NCI-H1105 (cell line): ENCODE results near the gene CD44.

ENCODE experiments used
- DNase-seq: peaks from one replicate; lab custom pipeline; 2025; lab: John Stamatoyannopoulos, UW

CD44 gene

DNA sequence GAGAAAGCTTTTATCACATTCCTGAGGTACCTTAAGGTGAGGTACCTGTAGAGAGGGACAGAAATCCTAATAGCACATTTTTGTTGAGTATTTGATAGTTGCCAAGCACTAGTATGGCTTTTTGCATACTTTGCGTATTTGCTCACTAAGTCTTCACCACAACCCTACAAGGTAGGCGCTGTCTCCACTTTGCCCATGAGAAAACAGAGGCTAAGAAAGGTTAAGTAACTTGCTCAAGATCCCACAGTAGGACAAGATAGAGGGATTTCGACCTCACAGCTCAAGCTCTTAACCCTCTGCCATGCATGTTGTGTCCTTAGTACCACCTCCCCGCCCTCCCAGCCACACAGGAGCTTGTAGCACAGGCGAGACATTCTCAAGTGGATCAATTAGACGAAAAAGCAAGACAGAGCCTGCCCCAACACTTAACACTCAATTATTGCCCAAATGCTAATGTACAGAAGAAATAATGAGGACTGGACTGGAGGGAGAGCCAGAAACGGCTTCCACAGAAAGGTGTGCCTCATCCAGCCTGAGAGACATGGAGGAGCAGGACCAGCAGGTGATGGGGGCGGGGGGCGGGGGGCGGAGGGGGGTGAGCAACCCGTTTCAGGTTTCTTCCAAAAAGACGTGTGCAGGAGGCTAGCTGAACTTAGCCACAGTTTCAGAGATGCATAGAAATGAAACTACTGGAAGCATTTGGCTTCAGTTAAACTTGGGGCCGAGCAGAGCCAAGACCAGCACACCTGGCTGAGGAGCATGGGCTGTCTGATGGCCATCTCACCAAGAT lies 26.7 kb upstream of the CD44 start:
- DNase-seq: peak; percentile 95

DNA sequence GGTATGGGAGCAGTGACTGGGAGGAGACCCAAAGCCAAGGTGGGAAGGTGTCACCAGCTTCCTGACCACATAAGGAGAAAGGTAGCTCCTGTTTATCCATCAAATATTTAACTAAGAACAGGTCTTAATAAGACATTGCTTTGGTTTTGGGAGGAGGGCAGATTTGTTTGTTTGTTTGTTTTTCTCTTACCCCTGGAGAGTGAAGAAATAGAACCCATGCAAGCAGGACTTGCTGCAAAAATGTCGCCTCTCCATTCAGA lies 26.2 kb upstream of the CD44 start:
- no peak for DNase-seq

DNA sequence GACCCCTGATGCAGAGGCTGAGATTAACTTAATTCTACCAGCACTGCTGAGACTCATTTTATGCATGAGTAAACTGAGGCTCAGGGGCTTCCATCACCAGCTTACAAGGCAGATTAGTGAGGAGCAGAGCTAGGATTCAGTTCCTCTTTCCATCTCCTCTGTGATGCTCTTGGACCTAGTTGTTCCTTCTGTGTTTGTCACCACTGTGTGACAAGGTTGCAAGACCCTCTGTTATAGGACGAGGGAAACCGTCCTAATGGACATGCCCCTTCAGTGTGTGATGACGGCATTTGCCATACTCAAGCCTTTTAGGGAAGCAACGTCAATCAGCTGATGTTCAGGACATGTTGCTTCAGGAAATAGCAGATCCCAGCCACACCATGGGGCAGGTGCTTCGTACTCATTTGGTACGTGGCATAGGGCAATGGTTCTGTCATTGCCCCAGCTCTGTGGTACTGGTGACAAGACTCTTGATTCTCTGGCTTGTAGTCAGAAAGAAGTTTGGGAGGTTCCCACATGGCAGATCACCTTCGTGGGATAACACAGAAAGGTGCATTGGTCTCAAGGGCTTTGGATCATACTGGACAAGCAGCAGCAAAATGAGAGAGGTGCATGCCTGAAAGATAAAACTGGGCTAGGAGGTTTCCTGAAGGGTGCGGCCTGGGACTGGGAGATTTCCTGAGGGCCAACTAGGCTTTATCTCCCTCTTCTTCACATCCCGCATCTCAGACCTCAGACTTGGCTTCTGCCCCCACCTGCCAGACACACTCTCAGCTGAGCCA lies 23.9 kb upstream of the CD44 start:
- DNase-seq: no peak

DNA sequence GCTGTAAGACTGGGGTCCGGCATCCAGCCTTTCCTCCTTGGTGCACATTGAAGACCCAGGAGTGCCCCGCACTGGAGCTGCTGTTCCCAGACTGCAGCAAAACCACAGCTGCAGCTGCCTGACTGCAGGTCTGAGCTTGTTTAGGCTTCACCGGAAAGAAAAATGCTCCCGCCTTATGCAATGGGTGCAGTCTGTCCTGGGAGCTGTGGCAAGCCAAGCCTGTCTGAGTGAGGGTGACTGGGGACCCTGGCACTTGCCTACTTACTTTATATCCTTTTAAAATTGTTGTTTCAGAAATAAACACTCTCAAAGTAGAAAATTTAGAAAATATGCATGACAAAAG lies 23.3 kb upstream of the CD44 start:
- no peak for DNase-seq

DNA sequence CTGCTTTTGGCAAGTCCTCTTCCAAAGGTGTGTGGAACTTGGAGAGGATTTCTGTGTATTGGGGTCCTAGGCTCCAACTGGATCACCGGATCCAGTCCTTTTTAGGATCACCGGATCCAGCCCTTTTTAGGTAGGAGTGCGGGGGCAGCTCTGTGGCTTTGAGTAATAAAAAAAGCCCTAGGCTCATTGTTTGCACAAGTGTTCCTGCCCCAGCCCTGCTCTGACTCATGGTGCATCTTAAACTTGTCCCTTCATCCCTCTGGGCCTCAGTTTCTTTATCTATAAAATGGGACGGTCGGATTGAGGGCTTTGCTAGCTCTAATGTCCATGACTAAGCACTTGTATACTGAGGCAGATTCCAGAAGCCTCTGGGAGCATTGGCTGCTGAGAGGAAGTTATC lies 22.7 kb upstream of the CD44 start:
- DNase-seq: no peak

DNA sequence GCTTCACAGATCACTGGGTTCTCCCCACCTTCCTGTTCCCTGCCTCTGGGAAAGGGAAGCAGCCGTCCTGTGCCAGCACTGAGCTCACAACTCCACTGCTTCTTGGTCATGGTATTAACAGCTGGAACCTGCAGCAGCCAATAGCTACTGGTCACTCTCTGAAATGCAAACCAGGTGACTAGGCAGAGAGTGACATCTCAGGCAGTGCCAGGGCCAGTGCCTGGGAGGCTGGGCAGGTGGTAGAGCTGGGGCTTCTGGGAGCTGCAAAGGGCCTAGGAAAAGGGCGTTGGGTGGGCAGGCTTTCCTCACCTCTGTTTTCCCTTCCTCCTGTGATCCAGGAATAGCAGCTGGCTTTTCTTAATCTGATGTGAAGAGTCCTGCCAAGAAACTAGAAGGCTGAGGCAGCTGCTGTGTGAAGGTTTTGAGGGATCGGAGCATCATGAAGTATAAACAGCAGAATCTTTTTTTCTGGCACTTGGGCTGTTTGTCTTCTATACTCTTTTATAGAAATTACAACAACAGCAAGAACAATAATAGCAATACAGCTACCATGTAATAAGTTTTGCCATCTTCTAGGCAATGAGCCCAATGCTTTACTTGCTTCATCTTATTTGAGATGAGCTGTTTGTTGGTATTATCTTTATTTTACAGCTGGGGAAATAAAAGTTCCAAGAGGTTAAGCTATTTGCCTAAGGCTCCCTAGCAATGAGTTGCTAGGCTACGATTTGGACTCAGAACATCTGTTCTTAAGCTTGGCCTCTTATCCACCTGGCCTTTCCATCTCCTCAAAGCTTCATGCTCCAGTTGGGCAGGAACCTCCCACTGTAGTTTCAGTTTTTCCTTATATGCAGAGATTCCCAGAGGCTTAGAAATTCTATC lies 22.0 kb upstream of the CD44 start:
- no peak for DNase-seq

DNA sequence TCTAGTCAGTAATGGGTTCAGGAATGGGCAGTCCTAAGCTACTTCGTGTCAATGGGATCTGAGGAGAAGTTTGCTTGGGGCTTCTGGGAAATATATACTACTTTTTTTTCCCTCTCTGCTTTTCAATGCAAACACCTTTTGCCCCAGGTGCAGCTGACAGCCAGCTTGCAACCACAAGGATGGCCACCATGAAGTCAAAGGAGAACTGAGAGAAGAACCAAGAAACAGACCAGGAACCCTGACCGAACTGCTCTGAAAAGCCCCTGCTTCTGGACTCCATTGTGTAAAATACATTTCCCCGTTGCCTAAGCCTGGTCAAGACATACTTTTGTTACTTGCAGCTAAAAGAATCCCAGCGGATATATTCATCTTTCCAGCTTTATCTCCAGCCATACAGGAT lies 20.1 kb upstream of the CD44 start:
- no peak for DNase-seq

DNA sequence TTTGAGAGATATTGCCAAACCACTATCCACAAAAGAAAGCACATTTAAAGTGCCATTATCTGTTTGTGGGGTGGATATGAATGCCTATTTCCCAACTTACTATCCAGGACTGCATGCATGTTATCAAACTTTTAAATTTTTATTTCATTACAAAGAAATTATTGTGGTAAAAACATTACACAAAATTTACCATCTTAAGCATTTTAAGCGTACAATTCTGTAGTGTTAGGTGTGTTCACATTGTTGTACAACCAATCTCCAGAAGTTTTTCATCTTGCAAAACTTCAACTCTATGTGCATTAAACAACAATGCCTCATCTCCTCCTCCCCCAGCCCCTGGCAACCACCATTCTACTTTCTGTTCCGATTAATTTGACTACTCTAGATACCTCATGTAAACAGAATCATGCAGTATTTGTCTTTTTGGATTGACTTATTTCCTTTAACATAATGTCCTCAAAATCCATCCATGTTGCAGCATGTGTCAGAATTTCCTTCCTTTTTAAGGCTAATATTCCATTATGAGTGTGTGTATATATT lies 17.6 kb upstream of the CD44 start:
- no peak for DNase-seq

DNA sequence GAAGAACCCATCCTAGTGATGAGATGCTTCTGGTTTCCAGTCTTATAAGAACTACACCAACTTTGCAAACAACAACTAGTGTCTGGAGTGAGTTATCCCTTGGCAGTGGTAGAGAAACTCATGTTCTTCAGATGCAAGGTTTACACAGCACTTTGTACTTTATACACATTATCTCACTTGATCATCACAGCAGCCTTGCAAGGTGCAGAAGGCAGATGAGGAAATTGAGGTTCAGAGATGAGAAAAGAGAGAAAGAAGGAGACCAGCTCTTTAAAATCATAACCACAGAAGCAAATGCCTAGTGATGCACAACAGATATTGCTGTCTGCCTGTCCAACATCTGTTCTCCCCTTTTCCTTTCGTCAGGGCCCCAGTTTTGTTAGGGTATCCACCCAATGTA lies 16.7 kb upstream of the CD44 start:
- no peak for DNase-seq

DNA sequence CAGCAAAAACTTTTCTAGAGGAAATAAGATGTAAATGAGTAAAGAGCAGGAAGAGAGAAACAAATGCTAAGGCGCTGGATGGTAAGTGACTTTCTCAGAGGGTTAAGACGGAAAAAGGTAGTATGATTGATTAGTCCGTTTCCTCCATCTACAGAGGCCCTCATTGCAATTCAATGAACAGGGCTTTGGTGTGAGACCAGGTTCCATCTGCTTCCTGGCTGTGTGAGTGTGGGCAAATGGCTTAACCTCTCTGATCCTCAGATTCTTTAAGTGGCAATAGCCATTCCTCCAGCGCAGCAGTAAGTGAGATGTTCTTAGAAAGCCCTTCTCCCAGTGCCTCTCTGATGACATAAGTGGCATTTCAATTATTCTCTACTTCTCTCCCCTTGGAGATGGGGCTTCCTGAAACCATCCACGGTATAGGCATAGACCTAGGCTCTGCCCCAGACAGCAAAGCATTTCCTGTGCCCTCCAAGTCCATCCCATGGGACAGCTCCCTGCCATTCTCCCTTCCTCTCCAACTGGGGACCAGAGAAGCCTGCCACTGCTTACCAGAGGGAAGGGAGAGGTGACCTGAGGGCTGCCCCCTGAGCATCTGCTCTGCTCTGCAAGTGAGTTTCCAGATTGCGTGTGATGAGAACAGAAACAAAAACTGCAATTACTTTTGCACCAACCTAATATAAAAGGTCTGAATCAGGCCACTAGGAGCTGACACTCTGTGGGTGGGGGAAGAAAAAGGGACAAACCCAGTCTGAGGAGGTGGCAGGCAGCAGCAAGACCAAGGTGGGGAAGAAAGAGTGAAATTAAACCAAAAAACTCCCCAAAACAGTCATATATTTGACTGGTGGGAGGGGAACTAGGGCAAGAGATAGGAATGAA lies 12.7 kb upstream of the CD44 start:
- no peak for DNase-seq

DNA sequence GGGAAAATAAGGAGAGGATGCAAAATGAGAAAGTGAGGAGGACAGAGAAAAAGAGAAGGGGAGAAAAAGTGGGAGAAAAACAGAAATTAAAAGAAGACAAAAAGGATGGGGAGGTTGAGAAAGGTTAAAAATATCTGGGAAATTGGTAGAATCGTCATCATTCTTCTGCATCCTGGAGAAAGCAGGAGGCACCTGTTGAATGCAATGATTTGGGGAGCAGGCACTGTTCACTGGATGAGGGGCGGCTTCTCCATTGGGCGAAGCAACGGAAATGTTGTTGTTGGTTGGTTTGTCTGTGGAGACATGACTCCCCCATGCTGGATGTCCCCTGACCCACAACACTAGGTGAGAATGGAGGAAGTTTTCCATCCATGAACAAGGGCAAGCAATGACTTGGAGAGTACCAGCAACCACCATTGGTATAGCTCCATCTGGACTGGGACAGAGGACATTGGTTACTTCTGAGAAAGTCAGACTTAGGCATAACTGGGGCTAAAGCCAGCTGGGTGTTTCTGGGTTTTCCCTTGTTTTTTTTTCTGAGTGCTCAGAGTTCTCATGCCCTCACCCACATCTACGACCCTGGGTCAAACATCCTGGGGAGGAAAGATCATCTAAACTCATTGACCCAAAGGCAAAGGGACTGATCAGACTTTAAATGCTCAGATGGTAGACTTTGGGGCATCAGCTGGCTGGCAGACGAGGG lies 11.9 kb upstream of the CD44 start:
- no peak for DNase-seq

DNA sequence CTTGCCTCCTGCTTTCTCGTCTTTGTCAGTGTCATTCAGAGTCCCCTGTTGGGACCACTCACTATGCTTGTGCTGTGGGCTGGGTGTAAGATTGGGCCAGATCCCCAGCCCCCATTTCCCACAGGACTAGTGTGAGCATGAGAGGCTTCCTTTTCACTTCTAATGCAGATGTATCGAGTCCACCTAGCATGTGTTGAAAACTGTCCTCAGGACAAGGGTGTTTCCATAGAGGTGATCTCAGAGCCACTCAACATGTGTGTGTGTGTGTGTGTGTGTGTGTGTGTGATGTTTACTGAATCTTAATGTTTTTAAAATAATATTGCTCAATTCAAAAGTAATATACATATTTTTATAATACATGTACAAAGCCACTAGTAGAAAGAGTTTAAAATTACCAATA lies 11.4 kb upstream of the CD44 start:
- DNase-seq: no peak

DNA sequence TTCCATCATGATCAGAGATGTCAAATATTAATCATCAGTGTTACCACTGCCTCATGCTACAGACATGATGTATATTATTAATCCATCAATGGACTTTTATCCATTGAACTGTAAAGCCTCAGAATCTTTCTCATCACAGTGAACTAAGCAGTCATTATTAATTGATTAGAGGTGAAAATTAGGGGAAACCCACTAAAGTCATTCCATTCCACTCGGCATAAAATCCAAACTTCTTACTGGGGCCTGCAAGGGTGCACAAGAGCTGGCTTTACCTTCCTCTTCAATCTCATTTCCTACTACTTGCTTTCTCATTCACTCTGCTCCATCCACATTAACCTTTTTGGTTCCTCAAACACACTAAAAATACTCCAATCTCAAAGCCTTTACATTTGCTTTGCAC lies 7.9 kb upstream of the CD44 start:
- no peak for DNase-seq

DNA sequence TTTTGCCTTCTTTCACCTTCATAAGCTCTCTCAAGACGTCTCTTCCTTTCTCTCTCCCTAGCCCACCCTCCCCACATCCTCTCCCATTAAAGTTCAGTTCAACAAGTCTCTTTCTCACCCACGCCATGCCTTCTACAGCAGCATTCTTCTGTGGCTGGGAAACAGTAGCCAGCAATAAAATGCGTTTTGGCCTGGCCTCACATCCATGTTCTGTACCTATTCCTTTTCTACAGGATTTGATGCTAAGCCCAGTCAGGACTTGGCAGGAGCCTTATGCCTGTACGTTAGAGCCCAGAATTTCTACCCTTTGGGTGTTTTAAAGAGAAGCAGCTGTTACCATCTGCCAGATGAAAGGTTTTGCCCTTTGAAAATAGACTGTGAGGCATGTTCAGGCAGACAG lies 7.1 kb upstream of the CD44 start:
- DNase-seq: no peak

DNA sequence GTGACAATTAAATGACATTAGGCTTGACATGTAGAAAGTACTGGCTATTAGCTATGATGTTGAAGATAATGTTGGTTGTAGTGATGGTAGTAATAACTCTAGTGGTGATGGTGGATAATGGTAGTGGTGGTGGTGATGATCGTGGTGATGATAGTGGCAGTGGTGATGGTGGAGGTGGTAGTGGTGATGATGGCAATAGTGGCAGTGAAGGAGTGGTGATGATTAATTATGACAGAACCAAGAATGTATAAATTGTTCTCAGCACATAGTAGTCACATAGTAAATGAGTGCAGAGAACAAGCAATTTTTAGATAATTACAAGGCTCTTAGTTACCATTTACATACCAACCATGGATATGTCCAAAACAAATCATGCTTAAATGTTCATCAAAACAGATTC lies 5.3 kb upstream of the CD44 start:
- DNase-seq: no peak

DNA sequence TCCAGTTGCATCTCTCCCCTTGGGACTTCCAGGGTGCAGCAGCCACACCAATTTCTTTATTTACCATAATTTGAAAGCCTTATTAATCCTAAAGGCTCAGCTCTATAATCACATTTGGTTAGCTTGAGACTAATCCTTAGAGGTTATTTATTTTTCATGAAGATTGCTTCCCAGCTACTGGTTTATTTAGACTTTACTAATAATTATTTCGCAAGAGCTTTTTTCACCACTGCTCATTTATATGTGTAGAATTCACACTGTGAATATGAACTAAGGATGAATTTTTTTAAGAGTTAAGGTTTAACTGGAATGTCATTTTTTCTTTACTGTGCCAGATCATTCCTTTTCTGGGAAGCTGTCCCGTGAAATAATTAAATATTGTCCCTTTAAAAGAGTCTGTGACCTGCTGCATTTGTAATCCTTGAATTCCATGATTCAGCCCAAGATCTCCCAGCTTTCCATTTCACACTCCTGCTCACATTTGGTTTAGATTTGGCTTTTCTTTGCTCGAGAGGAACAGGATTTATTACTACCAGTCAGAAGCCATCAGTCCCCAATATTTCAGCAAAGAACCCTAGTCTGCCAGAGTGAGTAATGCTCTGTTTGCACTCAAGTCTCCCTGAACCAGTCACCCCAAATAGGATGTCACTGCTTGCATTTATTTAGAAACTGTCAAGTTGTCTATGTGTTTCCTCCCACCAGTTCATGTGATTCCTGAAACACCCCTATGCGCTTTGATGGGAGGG lies 4.4 kb upstream of the CD44 start:
- no peak for DNase-seq

DNA sequence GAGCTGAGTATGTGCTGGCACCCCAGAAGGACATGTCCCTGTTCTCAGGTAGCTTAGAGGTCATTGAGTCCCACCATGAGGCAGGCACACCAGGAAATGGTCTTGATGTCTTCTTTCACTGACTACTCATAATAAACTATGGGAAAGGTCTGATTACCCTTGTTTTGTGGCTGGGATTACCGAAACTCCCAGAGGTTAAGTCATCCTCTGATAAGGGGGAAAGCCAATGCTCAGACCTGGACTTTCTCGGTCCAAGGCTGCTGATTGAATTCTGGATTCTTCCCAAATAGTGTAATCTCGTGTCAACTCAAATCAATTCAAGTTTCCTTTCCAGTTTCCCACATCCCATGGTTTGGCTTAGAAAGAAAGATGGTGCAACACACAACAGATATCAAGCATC lies 3.7 kb upstream of the CD44 start:
- no peak for DNase-seq

DNA sequence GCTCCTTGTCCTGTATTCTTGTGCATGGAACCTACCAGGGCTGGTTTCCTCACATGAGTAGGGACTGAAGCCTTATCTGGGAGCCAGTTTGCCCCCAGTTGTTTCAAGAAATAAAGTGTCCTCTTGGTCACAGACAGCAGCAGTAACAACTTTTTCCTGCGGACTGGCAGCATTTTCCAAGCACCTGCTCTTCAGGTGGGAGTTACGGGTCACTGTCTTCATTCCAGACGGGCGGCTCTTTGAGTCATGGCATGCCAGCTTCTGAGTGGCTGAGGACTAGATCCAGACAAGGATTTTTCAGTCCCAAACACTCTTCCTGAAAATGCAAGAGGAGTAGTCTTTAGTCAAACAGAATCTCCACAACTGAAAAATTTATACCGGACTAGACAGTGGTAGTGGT lies 2.7 kb upstream of the CD44 start:
- DNase-seq: no peak

DNA sequence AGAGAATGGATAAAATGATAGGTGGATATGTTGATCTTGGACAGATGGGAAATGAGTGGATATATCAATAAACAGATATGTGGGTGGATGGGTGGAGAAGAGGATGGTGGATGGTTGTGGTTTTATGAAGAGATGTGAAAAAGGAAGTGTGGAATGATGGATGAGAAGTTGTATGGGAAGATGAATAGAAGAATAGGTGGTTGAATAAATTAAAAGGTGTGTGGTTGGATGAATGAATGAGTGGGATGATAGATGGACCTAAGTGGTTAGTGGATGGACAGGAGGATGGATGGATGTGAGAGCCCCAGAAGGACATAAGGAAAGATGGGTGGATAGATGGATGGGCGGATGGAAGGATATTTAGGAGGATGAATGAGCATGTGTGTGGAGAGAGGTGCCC lies 913 bp upstream of the CD44 start:
- no peak for DNase-seq

DNA sequence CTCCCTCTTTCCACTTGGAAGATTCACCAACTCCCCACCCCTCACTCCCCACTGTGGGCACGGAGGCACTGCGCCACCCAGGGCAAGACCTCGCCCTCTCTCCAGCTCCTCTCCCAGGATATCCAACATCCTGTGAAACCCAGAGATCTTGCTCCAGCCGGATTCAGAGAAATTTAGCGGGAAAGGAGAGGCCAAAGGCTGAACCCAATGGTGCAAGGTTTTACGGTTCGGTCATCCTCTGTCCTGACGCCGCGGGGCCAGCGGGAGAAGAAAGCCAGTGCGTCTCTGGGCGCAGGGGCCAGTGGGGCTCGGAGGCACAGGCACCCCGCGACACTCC lies 397 bp upstream of the CD44 start:
- DNase-seq: no peak
